Smooth muscle cell of the brain vasculature (primary cell): ENCODE results near the gene TAF1A.

Source experiments
- DNase-seq: peaks from one replicate; pipeline ENCODE4 v3.0.0-alpha.2; 2012; ENCODE audit warnings: low read depth, low spot score

The TAF1A gene

DNA sequence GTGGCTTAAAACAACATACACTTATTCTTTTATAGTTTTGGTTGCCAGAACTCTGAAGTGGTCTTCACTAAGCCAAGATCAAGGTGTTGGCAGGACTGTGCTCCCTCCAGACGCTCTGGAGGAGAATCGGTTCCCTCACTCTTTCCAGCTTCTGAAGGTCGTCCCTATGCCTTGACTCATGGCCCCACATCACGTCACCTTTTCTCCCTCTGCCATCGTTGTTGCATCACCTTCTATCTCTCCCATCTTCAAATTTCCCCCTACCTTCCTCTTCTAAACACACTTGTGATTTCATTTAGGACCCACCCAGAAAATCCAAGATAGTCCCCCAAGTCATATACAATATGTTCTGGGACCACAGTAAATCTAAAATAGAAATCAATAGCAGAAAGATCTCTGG, 54.3 kb downstream of the TAF1A start:
- DNase-seq, result no peak

DNA sequence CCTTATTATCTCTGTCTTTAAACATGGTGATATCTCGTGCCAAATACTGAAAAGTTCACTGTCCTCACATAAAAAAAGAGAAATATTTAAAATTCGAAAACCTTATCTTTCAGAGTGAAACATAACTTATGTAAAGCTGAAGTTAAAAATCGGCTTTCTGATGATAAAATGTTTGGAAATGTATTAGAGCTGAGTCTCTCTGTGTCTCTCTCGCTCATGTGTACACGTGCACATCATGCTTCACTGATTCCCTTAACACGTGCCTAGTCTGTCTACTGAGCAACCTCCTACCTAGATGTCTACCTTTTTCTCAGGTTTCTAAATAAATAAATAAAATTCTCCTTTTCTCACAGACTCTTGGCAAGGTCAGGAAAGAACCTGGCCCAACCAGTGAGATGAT, 58.9 kb downstream of the TAF1A start:
- no peak for DNase-seq

DNA sequence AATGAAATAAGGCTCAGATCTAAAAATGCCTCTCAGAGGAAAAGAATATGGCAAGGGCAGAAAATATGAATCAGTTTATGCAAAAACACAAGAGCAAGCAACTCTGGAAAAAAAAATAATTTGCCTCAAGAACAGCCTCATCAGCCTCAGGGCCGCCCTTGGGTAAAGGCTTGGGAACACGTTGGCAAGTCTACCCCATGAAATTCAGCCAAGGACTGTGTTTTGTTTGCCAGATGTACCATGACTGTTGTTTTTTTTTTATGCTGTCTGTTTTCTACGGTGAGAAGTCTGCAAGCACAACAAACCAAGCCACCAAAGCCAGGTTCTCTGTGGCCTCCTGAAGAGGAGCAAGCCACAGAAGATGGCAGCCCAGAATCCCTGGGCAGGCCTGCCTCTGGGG, 59.8 kb downstream of the TAF1A start:
- DNase-seq, result no peak

DNA sequence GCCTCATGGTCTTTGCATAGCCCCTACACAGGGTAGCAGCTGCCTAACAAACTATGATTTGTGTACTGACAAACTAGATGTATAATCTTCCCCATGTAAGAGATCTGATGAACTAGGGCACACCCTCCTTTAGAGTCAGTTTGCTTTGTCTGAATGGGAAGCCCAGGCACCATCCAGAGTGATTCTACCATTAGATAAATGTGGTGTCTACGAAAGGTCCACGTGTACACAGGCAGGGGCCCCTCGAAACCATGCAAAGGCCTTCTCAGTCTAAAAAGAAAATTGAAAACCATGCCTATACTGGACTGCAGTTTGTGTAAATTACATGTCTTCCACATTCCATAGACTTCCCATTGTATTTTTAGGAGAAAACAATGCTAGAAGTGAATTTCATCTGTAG, 60.6 kb downstream of the TAF1A start:
- no peak for DNase-seq

DNA sequence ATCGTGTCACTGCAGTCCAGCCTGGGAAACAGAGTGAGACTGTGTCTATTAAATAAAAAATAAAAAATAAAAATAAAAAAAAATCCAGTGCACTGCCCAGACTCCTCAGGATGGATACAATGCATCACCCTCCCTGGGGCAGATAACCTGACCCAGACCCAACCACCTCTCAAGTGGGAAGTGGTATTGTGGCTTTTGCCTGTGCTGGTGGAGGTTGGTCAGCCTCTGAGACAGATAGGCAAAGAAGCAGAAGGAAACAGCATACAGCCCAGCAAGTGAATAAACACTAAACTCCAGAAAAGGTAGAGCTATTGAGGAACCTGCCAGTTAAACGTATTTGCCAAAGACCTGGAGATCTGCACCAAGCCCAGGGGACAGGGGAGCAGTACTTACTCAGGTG, 63.8 kb downstream of the TAF1A start:
- no peak for DNase-seq

DNA sequence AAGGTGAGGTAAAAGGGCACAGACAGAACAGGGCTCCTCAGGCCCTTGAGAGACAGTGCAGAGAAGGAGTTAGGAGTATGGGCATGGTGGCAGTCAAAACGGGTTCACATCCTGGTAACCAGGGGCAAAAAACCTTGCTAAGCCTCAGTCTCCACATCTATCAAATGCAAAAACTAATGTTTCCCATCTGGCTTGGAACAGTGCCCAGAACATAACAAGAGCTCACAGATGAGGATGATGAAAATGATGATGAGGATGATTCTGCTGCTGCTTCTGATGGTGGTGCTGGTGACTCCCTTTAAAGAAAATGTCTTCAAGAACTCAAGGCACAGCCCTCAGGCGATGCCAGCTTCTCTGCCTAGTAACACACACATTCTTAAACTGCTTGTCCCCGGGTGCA, 65.9 kb downstream of the TAF1A start:
- DNase-seq, result no peak

DNA sequence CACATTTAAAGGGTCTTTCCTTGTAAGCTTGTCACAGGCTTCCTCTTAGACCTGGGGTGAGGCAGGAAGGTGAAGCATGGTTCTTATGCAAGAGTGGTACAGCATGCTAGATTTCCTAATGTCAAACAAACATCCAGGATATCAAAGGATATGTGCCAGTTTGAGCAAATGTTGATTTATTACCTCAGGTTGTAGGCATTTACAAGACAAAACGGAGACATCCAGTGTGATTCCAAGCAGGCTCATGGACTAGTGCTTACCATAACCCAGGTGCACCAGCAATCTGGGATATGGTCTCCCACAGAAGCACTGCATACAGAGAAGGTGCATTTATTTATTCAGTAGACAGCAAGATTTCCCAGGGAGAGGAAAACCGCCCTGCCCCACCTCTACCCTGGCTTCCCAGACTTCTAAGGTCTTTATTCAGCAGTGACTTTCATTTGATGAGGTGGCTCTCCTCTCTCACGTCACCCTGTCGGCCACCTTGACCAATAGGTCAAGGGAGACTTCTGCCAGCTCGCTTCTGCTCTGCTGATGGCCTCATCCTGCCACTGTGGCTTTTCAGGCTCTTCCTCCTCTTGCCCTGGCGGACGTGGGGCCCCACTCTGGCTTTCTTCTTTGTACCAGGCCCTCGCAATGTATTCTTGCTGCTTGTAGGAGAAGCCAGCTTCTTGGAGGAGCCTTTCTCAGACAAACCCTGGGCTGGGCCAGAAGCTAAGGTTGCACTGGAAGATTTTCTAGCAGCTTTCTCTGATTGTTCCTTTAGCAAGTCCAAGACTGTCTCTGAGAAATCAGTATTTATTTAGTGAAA, 67.4 kb downstream of the TAF1A start:
- no peak for DNase-seq

DNA sequence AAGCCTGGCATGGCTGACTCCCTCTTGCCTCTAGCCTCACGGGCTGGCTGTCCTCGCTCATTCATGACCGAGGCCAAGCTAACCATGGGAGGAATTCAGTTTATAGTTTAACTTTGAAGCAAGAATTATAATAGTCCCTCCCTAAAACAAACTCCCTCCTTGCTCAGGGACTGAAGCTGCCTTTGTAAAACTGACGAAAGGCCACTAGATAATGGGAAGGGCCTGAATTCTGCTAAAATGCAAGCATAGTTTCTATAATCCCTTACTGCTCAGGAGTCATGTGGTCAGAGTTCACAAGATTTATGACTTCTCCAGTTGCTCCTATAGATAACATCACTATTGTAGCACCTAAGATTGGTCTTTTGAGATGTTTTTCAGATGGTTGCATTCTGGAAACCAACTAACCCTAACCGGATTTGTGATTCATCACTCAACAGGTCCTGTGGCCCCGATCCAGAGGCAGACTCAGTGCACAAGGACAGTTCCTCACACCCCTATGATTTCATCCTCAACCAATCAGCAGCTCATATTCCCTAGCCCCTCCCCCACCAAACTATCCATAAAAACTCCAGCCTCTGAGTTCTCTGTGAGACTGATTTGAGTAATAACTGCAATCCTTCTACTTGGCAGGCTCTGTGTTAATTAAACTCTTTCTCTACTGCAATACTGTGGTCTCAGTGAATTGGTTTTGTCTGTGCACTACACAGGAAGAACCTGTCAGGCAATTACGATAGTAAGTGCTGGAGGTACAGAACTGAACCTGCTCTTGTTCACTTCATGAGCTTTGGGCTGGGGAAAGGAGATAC, 68.2 kb downstream of the TAF1A start:
- no peak for DNase-seq
